ENCODE results near the gene SLC15A2. TPM values are rescaled to one million over a fixed set of nuclear protein-coding genes. Genes with fewer than 3 reads are reported as not detected.

The SLC15A2 gene
- total and polyA plus RNA-seq, 7 donors, result 0.46 to 2.1 (median 1.1) TPM

DNA sequence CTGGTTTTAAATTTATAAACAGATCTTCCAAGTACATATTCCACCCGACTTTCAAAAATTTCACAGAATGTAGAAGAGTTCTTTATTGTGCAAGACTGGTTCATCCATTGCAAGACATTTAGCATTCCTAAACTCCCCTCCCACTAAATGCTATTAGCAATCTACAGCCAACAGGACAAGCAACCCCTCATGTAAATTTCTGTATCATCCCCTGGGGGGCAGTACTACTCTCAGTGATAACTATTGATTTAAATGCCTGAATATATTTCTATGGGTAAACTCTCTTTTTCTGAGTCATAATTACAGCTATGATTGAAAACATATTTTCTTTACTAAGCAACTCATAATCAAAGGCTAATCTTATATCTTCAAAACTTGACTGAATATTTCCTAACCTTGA, 10.7 kb upstream of the SLC15A2 start:
- Histone ChIP-seq H3K9me3 (no peaks in the 10 kb centered on the region), H3K4me3 (no peak overlapping the region), H3K27me3 (no peaks in the 10 kb centered on the region), H3K4me1 (no peaks in the 10 kb centered on the region), H3K27ac (no peak overlapping the region), H3K36me3 (no peaks in the 10 kb centered on the region)
- TF ChIP-seq EP300 (IDR thresholded peaks at IDR 0.05) (no peak), POLR2A (IDR thresholded peaks at IDR 0.05) (no peak), POLR2AphosphoS5 (IDR thresholded peaks at IDR 0.05) (no peak)
- TF ChIP-seq, protein P1, sequence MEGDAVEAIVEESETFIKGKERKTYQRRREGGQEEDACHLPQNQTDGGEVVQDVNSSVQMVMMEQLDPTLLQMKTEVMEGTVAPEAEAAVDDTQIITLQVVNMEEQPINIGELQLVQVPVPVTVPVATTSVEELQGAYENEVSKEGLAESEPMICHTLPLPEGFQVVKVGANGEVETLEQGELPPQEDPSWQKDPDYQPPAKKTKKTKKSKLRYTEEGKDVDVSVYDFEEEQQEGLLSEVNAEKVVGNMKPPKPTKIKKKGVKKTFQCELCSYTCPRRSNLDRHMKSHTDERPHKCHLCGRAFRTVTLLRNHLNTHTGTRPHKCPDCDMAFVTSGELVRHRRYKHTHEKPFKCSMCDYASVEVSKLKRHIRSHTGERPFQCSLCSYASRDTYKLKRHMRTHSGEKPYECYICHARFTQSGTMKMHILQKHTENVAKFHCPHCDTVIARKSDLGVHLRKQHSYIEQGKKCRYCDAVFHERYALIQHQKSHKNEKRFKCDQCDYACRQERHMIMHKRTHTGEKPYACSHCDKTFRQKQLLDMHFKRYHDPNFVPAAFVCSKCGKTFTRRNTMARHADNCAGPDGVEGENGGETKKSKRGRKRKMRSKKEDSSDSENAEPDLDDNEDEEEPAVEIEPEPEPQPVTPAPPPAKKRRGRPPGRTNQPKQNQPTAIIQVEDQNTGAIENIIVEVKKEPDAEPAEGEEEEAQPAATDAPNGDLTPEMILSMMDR (IDR thresholded peaks at IDR 0.05), result no peak
- WGBS, 2 donors, result 32 to 67% methylated on average over 1 of the region's 1 CpG
- no peak for DNase-seq
- intact Hi-C loops (cut with DNase I), result no loop called here

DNA sequence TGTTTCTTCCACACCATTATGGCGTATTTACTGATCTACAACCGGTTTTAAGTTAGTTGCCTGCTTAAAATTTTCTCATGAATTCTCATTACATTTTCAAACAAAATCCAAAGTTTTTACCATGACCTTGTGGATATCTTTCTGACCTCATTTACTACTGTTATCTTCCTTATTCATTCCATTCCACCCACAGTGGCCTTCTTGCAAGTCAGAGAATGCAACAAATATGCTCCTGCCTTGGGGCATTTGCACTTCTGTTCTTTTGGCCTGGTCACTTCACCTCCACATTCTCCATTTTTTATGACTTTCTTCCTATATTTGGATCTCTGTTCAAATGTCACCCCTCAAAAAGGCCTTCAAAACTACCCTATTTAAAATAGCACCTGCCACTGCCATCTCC, 8.8 kb upstream of the SLC15A2 start:
- DNase-seq, result no peak
- WGBS, 2 donors, result 93 to 95% methylated on average over 2 of the region's 2 CpGs
- H3K36me3 ChIP-seq, result no peaks in the 10 kb centered on the region
- intact Hi-C loops (cut with DNase I), result no loop called here
- H3K9me3 ChIP-seq, result no peaks in the 10 kb centered on the region
- TF ChIP-seq EP300 (IDR thresholded peaks at IDR 0.05) (no peak), POLR2AphosphoS5 (IDR thresholded peaks at IDR 0.05) (no peak), POLR2A (IDR thresholded peaks at IDR 0.05) (no peak)
- TF ChIP-seq, protein P1 (IDR thresholded peaks at IDR 0.05), result no peak
- H3K4me3 ChIP-seq, result no peak overlapping the region
- no peaks in the 10 kb centered on the region for H3K4me1 ChIP-seq
- no peak overlapping the region for H3K27ac ChIP-seq
- H3K27me3 ChIP-seq, result no peaks in the 10 kb centered on the region

DNA sequence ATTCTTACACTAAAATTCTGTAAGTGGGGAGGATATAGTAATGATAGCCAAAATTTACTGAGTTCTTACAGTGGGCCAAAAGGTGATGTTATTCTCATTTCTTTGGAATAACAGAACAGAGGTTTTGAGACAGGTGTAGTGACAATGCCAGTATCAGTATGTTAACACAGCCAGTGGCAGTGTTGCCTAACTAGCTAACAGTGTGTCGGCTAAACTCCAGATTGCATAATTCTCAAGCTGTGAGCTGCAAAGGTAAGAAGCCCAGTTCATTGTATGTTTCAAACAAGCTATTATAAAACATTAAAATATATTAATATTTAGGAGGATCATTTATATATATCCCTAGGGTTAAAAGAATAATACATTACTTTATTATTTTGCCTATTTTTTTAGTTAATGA, 920 bp downstream of the SLC15A2 start:
- no peaks in the 10 kb centered on the region for H3K27me3 ChIP-seq
- H3K27ac ChIP-seq, result no peak overlapping the region
- no peaks in the 10 kb centered on the region for H3K36me3 ChIP-seq
- no peaks in the 10 kb centered on the region for H3K9me3 ChIP-seq
- 0% methylated on average over 1 of the region's 1 CpG for WGBS, 2 donors
- intact Hi-C loops (cut with DNase I), result no loop called here
- H3K4me1 ChIP-seq, result peaks cover 0 to 14% (median 12%) of the 10 kb centered on the region in 4 donors
- TF ChIP-seq POLR2AphosphoS5 (IDR thresholded peaks at IDR 0.05) (no peak), EP300 (IDR thresholded peaks at IDR 0.05) (no peak)
- H3K4me3 ChIP-seq, result no peak overlapping the region
- no peak for DNase-seq

DNA sequence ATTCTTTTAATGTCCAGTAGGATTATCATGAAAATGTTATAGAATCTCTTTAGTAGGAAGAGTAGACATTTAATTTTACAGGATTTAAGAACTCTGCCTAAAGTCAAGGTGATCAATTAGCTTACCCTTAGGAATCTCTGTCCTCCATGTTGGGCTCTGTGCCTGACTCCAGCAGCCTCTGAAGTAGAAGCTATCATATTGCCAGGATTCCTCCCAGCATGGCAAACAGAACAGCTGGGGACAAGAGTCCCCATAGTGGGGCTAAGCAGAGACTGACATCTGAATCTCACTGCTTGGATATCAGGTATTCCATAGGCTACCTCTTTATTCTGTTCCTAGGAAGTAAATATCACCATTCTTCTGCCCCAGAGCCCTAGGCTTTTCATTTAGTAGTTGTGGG, 1.5 kb downstream of the SLC15A2 start:
- Histone ChIP-seq H3K4me3 (no peak overlapping the region), H3K36me3 (no peaks in the 10 kb centered on the region), H3K9me3 (no peaks in the 10 kb centered on the region), H3K4me1 (peaks cover 0 to 14% (median 12%) of the 10 kb centered on the region in 4 donors), H3K27me3 (no peaks in the 10 kb centered on the region), H3K27ac (no peak overlapping the region)
- no peak for DNase-seq
- TF ChIP-seq POLR2AphosphoS5 (IDR thresholded peaks at IDR 0.05), result no peak
- TF ChIP-seq, protein P1 (IDR thresholded peaks at IDR 0.05), result no peak
- no peak for TF ChIP-seq EP300 (IDR thresholded peaks at IDR 0.05)
- no peak for TF ChIP-seq POLR2A (IDR thresholded peaks at IDR 0.05)
- intact Hi-C loops (cut with DNase I), result no loop called here

DNA sequence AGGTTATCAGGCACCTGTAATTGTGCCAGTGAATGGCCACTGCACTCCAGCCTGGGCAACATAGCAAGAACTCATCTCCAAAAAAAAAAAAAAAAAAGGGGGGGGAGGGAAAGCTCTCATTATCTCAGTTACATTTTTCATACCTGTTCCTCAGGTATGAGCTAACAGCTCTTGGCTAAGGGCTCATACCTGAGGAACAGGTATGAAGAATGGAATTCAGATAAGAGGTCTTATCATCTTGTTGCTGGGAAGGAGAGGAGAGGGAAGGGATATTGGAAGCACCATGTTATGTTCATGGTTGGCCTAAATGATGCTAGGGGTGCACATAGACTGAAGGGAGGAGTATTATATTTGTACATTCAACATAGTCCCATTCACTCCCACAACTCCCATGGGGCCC, 2.6 kb downstream of the SLC15A2 start:
- Histone ChIP-seq H3K9me3 (no peaks in the 10 kb centered on the region), H3K36me3 (no peaks in the 10 kb centered on the region), H3K4me1 (peaks cover 0 to 14% (median 12%) of the 10 kb centered on the region in 4 donors), H3K27ac (no peak overlapping the region), H3K4me3 (no peak overlapping the region), H3K27me3 (no peaks in the 10 kb centered on the region)
- DNase-seq, result no peak
- intact Hi-C loops (cut with DNase I), result no loop called here
- TF ChIP-seq POLR2A (IDR thresholded peaks at IDR 0.05) (no peak), EP300 (IDR thresholded peaks at IDR 0.05) (no peak), POLR2AphosphoS5 (IDR thresholded peaks at IDR 0.05) (no peak)
- TF ChIP-seq, protein P1 (IDR thresholded peaks at IDR 0.05), result no peak

All from sigmoid colon (tissue), 7 donors.